Thymus (tissue), 11 donors: ENCODE results near the gene RND2. TPM values are rescaled to one million over a fixed set of nuclear protein-coding genes. Genes with fewer than 3 reads are reported as not detected.
"Not testable (repeated sequence)": the region's sequence is repeated elsewhere in the genome, so short reads cannot be mapped to it uniquely, and the experiment has no call there.

Source experiments
- DNase-seq, 9 donors: peaks; one replicate each; pipeline ENCODE4 v3.0.0-alpha.2; 2013; ENCODE audit warnings: low spot score in 9 of 9, low read depth in 6 of 9, missing footprints in 1 of 9
- H3K27ac ChIP-seq, 2 donors: one replicate each; pipeline ENCODE4 v1.5.1; 2013; ENCODE audit warnings: control low read depth in 1 of 2, low read depth in 1 of 2, low read length in 1 of 2, mild to moderate bottlenecking in 1 of 2, moderate library complexity in 1 of 2
- H3K27me3 ChIP-seq, 2 donors: one replicate each; pipeline ENCODE4 v1.5.1; 2013; ENCODE audit warnings: low read length in 1 of 2; ENCODE audit not compliant: control insufficient read depth in 2 of 2, insufficient read depth in 1 of 2
- H3K36me3 ChIP-seq, 2 donors: one replicate each; pipeline ENCODE4 v1.5.1; 2013; ENCODE audit warnings: low read length in 1 of 2, mild to moderate bottlenecking in 1 of 2, moderate library complexity in 1 of 2; ENCODE audit not compliant: control insufficient read depth in 2 of 2, insufficient read depth in 2 of 2
- H3K4me1 ChIP-seq, 2 donors: one replicate each; pipeline ENCODE4 v1.5.1; 2013; ENCODE audit warnings: low read length in 2 of 2; ENCODE audit not compliant: control insufficient read depth in 2 of 2, insufficient read depth in 2 of 2
- H3K4me3 ChIP-seq, 2 donors: one replicate each; pipeline ENCODE4 v1.5.1; 2013; ENCODE audit warnings: low read length in 2 of 2, control low read depth in 1 of 2, mild to moderate bottlenecking in 1 of 2
- H3K9me3 ChIP-seq, 2 donors: one replicate each; pipeline ENCODE4 v1.5.1; 2013; ENCODE audit warnings: low read length in 1 of 2, mild to moderate bottlenecking in 1 of 2; ENCODE audit not compliant: control insufficient read depth in 2 of 2, insufficient read depth in 1 of 2
- WGBS: extraction: QIAGEN DNeasy Blood & Tissue Kit; methylation state at CpG from one replicate; pipeline ENCODE4 v1.1.7; 2013; 5-methylcytosine and 5-hydroxymethylcytosine counted together
- polyA plus RNA-seq: library from polyadenylated mRNA; stranded (reverse); fragments of 200-250 nt; gene quantifications from one replicate; pipeline ENCODE4 v1.2.3, GENCODE V29; 2013
- total RNA-seq: library from RNA; stranded (reverse); fragments of 120-200 nt; gene quantifications from one replicate; pipeline ENCODE4 v1.2.4, GENCODE V29; 2013
- donor health status: healthy.

The RND2 gene
- total and polyA plus RNA-seq, 2 donors = 0.41 to 0.42 TPM

- Histone ChIP-seq H3K4me3 (no peak overlapping the region), H3K27ac (no peak overlapping the region), H3K27me3 (no peaks in the 10 kb centered on the region), H3K9me3 (no peaks in the 10 kb centered on the region), H3K36me3 (peaks cover 73 to 78% of the 10 kb centered on the region in 2 donors), H3K4me1 (no peaks in the 10 kb centered on the region)
- no peak for DNase-seq
- 99% methylated on average over 5 of the region's 5 CpGs for WGBS
These were observed 35.9 kb upstream of the RND2 start for GRCh38 chr17:42989141-42989540.

GRCh38 chr17:42989726-42990652 lies 35.0 kb upstream of the RND2 start:
- Histone ChIP-seq H3K4me1 (no peaks in the 10 kb centered on the region), H3K27me3 (no peaks in the 10 kb centered on the region), H3K4me3 (no peak overlapping the region), H3K36me3 (peaks cover 70 to 72% of the 10 kb centered on the region in 2 donors), H3K9me3 (no peaks in the 10 kb centered on the region), H3K27ac (no peak overlapping the region)
- WGBS = 96% methylated on average over 6 of the region's 6 CpGs
- DNase-seq = no peak

GRCh38 chr17:42991471-42991870 lies 33.6 kb upstream of the RND2 start:
- Histone ChIP-seq H3K9me3 (no peaks in the 10 kb centered on the region), H3K4me3 (no peak overlapping the region), H3K36me3 (peaks cover 59 to 62% of the 10 kb centered on the region in 2 donors), H3K4me1 (no peaks in the 10 kb centered on the region), H3K27ac (no peak overlapping the region), H3K27me3 (no peaks in the 10 kb centered on the region)
- no peak for DNase-seq
- WGBS = 96% methylated on average over 6 of the region's 6 CpGs

GRCh38 chr17:42992872-42993271 lies 32.2 kb upstream of the RND2 start:
- 95% methylated on average over 5 of the region's 5 CpGs for WGBS
- H3K4me1 ChIP-seq = peaks cover 0 to 6% of the 10 kb centered on the region in 2 donors
- DNase-seq = no peak
- no peak overlapping the region for H3K27ac ChIP-seq
- no peak overlapping the region for H3K4me3 ChIP-seq
- no peaks in the 10 kb centered on the region for H3K27me3 ChIP-seq
- no peaks in the 10 kb centered on the region for H3K9me3 ChIP-seq
- peaks cover 48 to 50% of the 10 kb centered on the region in 2 donors for H3K36me3 ChIP-seq

- not testable (repeated sequence) for H3K4me3 ChIP-seq, H3K9me3 ChIP-seq, H3K27me3 ChIP-seq, H3K27ac ChIP-seq, DNase-seq
- H3K36me3 ChIP-seq = peaks cover 37 to 45% of the 10 kb centered on the region in 2 donors
- peaks cover 1 to 11% of the 10 kb centered on the region in 2 donors for H3K4me1 ChIP-seq
- 83% methylated on average over 10 of the region's 10 CpGs for WGBS
These were observed 31.1 kb upstream of the RND2 start for GRCh38 chr17:42993913-42994312.

- Histone ChIP-seq H3K4me1 (peaks cover 5 to 21% of the 10 kb centered on the region in 2 donors), H3K4me3 (peak overlapping the region; percentile 61 to 97), H3K27ac (peak overlapping the region; percentile 67 to 71), H3K27me3 (no peaks in the 10 kb centered on the region), H3K9me3 (no peaks in the 10 kb centered on the region), H3K36me3 (peaks cover 33 to 41% of the 10 kb centered on the region in 2 donors)
- 37% methylated on average over 5 of the region's 5 CpGs for WGBS
- no peak for DNase-seq
These were observed 27.5 kb upstream of the RND2 start for GRCh38 chr17:42997390-42997983.

- peak within 1 kb of the TSS; percentile 89 to 95 for H3K27ac ChIP-seq
- H3K4me3 ChIP-seq = peak within 1 kb of the TSS; percentile 61 to 97
- under 1% methylated on average over 49 of the region's 49 CpGs for WGBS
- H3K4me1 ChIP-seq = peaks cover 5 to 21% of the 10 kb centered on the region in 2 donors
- H3K9me3 ChIP-seq = no peaks in the 10 kb centered on the region
- peaks cover 34 to 41% of the 10 kb centered on the region in 2 donors for H3K36me3 ChIP-seq
- H3K27me3 ChIP-seq = no peaks in the 10 kb centered on the region
- DNase-seq = peak; percentile 99 to 100 (median 100)
These were observed 26.8 kb upstream of the RND2 start, which contains the start of gene RPL27 for GRCh38 chr17:42997984-42998938. Gene RPL27, plus strand, starts transcription at chr17:42998419. Its CDS starts 332 bp downstream, at chr17:42998751.

- no peak for DNase-seq
- H3K27me3 ChIP-seq = no peaks in the 10 kb centered on the region
- peaks cover 5 to 21% of the 10 kb centered on the region in 2 donors for H3K4me1 ChIP-seq
- H3K27ac ChIP-seq = peak overlapping the region; percentile 89 to 95
- H3K9me3 ChIP-seq = no peaks in the 10 kb centered on the region
- H3K36me3 ChIP-seq = peaks cover 40 to 44% of the 10 kb centered on the region in 2 donors
- peak overlapping the region; percentile 61 to 97 for H3K4me3 ChIP-seq
- WGBS = 27% methylated on average over 10 of the region's 10 CpGs
These were observed 26.0 kb upstream of the RND2 start for GRCh38 chr17:42999003-42999525.
